ENCODE results near the gene RABIF. TPM values are rescaled to one million over a fixed set of nuclear protein-coding genes. Genes with fewer than 3 reads are reported as not detected.
A peak's percentile ranks its signal among the peaks of the same experiment; 100 is the strongest.

RABIF gene
- total RNA-seq, 6 donors from 2014 or later, result 2.0 to 11.7 (median 7.9) TPM

- Histone ChIP-seq H3K4me1 (peaks cover 0 to 4% (median 0%) of the 10 kb centered on the region in 4 donors), H3K9me3 (no peaks in the 10 kb centered on the region), H3K4me3 (no peak overlapping the region), H3K27ac (no peak overlapping the region), H3K36me3 (no peaks in the 10 kb centered on the region), H3K27me3 (no peaks in the 10 kb centered on the region)
- WGBS, 2 donors, result 92 to 93% methylated on average over 2 of the region's 2 CpGs
- ATAC-seq (ENCODE audit: low FRiP score in 2 of 2) (no peak), DNase-seq (no peak)
- no peak for TF ChIP-seq EP300 (IDR thresholded peaks at IDR 0.05)
- TF ChIP-seq POLR2AphosphoS5 (IDR thresholded peaks at IDR 0.05), result no peak
- no peak for TF ChIP-seq CTCF (IDR thresholded peaks at IDR 0.05)
- TF ChIP-seq POLR2A (IDR thresholded peaks at IDR 0.05), result no peak
Measured at GRCh38 chr1:202932476-202932875, 43.5 kb upstream of the RABIF start.

GRCh38 chr1:202926581-202927491 is 37.9 kb upstream of the RABIF start, which contains the start of gene KLHL12:
TSS of gene KLHL12 (minus strand) at chr1:202927234. CDS start at chr1:202925162, 2,072 bp downstream.
- Histone ChIP-seq H3K9me3 (no peaks in the 10 kb centered on the region), H3K4me1 (peaks cover 10 to 20% (median 18%) of the 10 kb centered on the region in 4 donors), H3K27ac (peak within 1 kb of the TSS; percentile 91 to 99 (median 96)), H3K36me3 (peaks cover 0 to 12% (median 0%) of the 10 kb centered on the region in 4 donors), H3K27me3 (no peaks in the 10 kb centered on the region), H3K4me3 (peak within 1 kb of the TSS; percentile 58 to 88 (median 80))
- peak; percentile 99 for ATAC-seq (ENCODE audit: low FRiP score in 2 of 2)
- TF ChIP-seq POLR2AphosphoS5 (IDR thresholded peaks at IDR 0.05), result peak; percentile 93 to 95
- peak in 3 of 4 donors; percentile 84 to 97 (median 87) for TF ChIP-seq POLR2A (IDR thresholded peaks at IDR 0.05)
- TF ChIP-seq CTCF (IDR thresholded peaks at IDR 0.05), result peak; percentile 42 to 86 (median 78)
- peak in 1 of 4 donors; percentile 76 for TF ChIP-seq EP300 (IDR thresholded peaks at IDR 0.05)
- peak; percentile 96 to 99 for DNase-seq
- 1 to 2% methylated on average over 20 to 51 of the region's 57 CpGs for WGBS, 2 donors

- no peak for DNase-seq
- ATAC-seq (ENCODE audit: low FRiP score in 2 of 2), result no peak
- TF ChIP-seq CTCF (IDR thresholded peaks at IDR 0.05) (no peak), EP300 (IDR thresholded peaks at IDR 0.05) (no peak), POLR2A (IDR thresholded peaks at IDR 0.05) (no peak), POLR2AphosphoS5 (IDR thresholded peaks at IDR 0.05) (no peak)
Measured at GRCh38 chr1:202923533-202923932, 34.6 kb upstream of the RABIF start.

GRCh38 chr1:202919615-202920014 is 30.7 kb upstream of the RABIF start:
- Histone ChIP-seq H3K27me3 (no peaks in the 10 kb centered on the region), H3K4me1 (peaks cover 4 to 9% (median 7%) of the 10 kb centered on the region in 4 donors), H3K36me3 (peaks cover 8 to 68% (median 45%) of the 10 kb centered on the region in 4 donors), H3K27ac (no peak overlapping the region), H3K4me3 (no peak overlapping the region), H3K9me3 (no peaks in the 10 kb centered on the region)
- ATAC-seq (ENCODE audit: low FRiP score in 2 of 2) (no peak), DNase-seq (no peak)
- TF ChIP-seq POLR2AphosphoS5 (IDR thresholded peaks at IDR 0.05) (no peak), CTCF (IDR thresholded peaks at IDR 0.05) (no peak), EP300 (IDR thresholded peaks at IDR 0.05) (no peak), POLR2A (IDR thresholded peaks at IDR 0.05) (no peak)

More at GRCh38 chr1:202923533-202923932, 34.6 kb upstream of the RABIF start:
- no peaks in the 10 kb centered on the region for H3K9me3 ChIP-seq
- H3K27me3 ChIP-seq, result no peaks in the 10 kb centered on the region
- 91 to 94% methylated on average over 3 of the region's 3 CpGs for WGBS, 2 donors
- H3K4me1 ChIP-seq, result peaks cover 10 to 20% (median 18%) of the 10 kb centered on the region in 4 donors
- H3K4me3 ChIP-seq, result no peak overlapping the region
- H3K36me3 ChIP-seq, result peaks cover 3 to 29% (median 10%) of the 10 kb centered on the region in 4 donors
- H3K27ac ChIP-seq, result no peak overlapping the region

Measured in upper lobe of left lung (tissue), 6 donors.